ENCODE results near the gene PSME3. TPM values are rescaled to one million over a fixed set of nuclear protein-coding genes. Genes with fewer than 3 reads are reported as not detected.

Gene PSME3
- total and polyA plus RNA-seq, 7 donors, result 34.3 to 94.9 (median 59.7) TPM

DNA sequence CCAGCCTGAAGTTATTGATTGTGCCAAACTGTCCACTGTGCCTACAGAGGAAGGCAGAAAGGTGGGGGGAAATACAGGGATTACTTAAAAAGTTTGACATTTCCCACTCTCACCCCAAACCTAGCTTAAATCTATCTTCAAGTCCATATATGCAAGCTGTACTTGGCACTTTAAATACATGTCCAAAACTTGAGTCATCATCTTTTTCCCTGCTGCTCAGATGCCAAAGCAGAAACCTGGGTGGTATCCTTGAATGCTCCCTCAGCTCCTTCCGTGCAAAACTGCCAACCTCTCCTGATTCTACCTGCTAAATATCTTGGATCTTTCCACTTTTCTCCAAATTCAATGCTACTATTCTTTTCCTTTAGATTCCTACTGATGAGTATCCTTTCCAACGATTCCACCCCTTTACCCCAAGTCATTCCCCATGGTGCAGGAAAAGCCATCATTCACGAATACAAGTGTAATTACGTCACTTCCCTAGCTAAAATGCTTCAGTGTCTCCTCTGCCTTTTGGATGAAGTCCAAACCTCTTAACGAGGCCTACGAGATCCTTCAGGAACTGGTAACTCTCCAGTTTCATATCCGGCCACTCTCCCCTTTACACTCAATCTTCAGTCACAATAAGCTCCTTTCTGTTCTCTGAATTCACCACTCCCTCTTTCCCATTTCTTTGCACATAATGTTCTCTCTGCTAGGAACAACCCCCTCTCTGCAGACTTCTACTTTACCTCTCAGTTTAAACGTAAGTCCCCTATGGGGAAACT, 18.4 kb upstream of the PSME3 start:
- H3K9me3 ChIP-seq, result no peaks in the 10 kb centered on the region
- H3K36me3 ChIP-seq, result peaks cover 37 to 97% (median 67%) of the 10 kb centered on the region in 4 donors
- H3K27me3 ChIP-seq, result no peaks in the 10 kb centered on the region
- no peak overlapping the region for H3K4me3 ChIP-seq
- H3K4me1 ChIP-seq, result peaks cover 0 to 10% (median 0%) of the 10 kb centered on the region in 4 donors
- no peak for TF ChIP-seq POLR2AphosphoS5 (IDR thresholded peaks at IDR 0.05)
- TF ChIP-seq, protein P1, sequence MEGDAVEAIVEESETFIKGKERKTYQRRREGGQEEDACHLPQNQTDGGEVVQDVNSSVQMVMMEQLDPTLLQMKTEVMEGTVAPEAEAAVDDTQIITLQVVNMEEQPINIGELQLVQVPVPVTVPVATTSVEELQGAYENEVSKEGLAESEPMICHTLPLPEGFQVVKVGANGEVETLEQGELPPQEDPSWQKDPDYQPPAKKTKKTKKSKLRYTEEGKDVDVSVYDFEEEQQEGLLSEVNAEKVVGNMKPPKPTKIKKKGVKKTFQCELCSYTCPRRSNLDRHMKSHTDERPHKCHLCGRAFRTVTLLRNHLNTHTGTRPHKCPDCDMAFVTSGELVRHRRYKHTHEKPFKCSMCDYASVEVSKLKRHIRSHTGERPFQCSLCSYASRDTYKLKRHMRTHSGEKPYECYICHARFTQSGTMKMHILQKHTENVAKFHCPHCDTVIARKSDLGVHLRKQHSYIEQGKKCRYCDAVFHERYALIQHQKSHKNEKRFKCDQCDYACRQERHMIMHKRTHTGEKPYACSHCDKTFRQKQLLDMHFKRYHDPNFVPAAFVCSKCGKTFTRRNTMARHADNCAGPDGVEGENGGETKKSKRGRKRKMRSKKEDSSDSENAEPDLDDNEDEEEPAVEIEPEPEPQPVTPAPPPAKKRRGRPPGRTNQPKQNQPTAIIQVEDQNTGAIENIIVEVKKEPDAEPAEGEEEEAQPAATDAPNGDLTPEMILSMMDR (IDR thresholded peaks at IDR 0.05), result no peak
- WGBS, 2 donors, result 68 to 78% methylated on average over 8 of the region's 8 CpGs
- no peak for DNase-seq
- H3K27ac ChIP-seq, result peak overlapping the region in 3 of 4 donors; percentile 10 to 25 (median 11)
- intact Hi-C loops (cut with DNase I), result no loop called here

DNA sequence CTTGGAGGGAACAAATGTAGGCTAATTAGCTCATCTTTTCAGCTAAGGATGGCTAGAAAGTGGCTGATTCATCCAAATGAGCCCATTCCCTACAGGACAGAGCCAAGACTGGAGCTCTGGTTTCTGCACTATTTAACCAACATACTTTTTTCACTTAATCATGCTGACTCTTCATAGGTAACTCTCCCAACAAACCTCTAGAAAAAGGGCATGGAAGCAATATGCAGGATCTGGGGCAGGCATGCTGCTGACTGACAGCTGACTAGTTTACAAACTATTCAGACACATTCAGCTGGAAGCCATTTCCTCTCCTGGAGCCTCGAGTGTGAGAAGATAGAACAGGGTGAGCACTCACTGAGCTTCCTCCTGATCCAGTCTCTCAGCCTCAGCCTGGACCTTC, 15.3 kb upstream of the PSME3 start:
- Histone ChIP-seq H3K4me1 (peaks cover 0 to 18% (median 5%) of the 10 kb centered on the region in 4 donors), H3K36me3 (peaks cover 37 to 97% (median 64%) of the 10 kb centered on the region in 4 donors), H3K4me3 (no peak overlapping the region), H3K27me3 (no peaks in the 10 kb centered on the region), H3K9me3 (no peaks in the 10 kb centered on the region), H3K27ac (no peak overlapping the region)
- TF ChIP-seq POLR2AphosphoS5 (IDR thresholded peaks at IDR 0.05), result no peak
- intact Hi-C loops (cut with DNase I), result no loop called here
- DNase-seq, result no peak
- WGBS, 2 donors, result 60 to 74% methylated on average over 1 of the region's 1 CpG

DNA sequence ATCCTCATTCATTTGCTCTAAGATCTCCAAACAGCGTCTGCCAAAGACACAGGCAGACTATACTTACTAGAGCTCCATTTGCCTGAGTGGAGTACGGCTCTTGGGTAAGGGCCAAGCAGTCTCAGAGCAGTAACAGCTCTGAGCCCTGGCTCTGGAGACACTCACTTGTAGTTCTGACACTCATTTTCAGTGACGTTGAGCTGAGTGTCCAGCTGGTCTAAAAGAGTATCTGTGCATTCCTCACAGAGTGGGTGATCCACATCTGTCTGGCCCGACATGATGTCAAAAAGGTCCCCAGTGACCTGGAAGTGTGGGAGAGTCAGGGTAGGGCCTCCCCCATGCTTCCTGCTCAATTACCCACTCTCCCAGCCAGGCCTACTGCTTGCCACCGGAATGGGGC, 14.8 kb upstream of the PSME3 start:
- no peak for DNase-seq
- no peak for TF ChIP-seq POLR2A (IDR thresholded peaks at IDR 0.05)
- TF ChIP-seq POLR2AphosphoS5 (IDR thresholded peaks at IDR 0.05), result no peak
- no peak for TF ChIP-seq EP300 (IDR thresholded peaks at IDR 0.05)
- TF ChIP-seq, protein P1 (IDR thresholded peaks at IDR 0.05), result no peak
- H3K4me3 ChIP-seq, result no peak overlapping the region
- no peaks in the 10 kb centered on the region for H3K9me3 ChIP-seq
- H3K27ac ChIP-seq, result no peak overlapping the region
- peaks cover 37 to 92% (median 62%) of the 10 kb centered on the region in 4 donors for H3K36me3 ChIP-seq
- intact Hi-C loops (cut with DNase I), result no loop called here
- no peaks in the 10 kb centered on the region for H3K27me3 ChIP-seq
- peaks cover 0 to 23% (median 10%) of the 10 kb centered on the region in 4 donors for H3K4me1 ChIP-seq
- 87 to 91% methylated on average over 5 of the region's 5 CpGs for WGBS, 2 donors

DNA sequence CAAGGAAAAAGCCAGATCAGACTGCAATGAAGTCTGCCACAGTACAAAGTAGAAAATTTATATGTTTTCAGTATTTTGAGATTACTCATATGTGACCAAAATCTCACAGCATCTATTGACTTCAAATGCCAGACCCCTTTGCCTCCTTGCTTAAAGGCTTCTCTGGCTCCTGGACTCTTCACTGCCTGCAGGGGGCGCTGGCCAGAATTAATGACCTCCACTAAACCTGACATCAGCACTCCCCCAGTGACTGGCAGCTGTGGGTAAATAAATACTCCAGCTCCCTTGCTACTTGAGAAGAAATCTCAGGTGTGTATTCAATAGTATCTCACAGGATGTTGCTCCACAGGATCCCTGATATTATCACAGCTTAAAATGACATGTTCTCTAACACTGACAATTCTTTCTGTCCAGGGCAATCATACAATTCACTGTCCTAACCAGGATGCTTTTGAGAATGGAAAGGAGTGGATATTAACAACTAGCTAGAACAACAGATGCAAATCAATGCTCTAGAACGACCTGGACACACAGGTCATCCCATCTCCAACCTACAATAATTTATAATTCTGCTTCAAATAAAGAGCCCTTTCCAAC, 13.2 kb upstream of the PSME3 start:
- intact Hi-C loops (cut with DNase I), result loop anchor here (5.0 to 10.0 kb wide), 2 partner anchors 98 to 245 kb away; partner anchors contain the start of gene PSMC3IP
- TF ChIP-seq, protein P1 (IDR thresholded peaks at IDR 0.05), result peak in 3 of 4 experiments; percentile 17 to 56 (median 27)
- TF ChIP-seq EP300 (IDR thresholded peaks at IDR 0.05), result no peak
- Histone ChIP-seq H3K27me3 (no peaks in the 10 kb centered on the region), H3K36me3 (peaks cover 32 to 76% (median 49%) of the 10 kb centered on the region in 4 donors), H3K27ac (no peak overlapping the region), H3K4me3 (no peak overlapping the region), H3K4me1 (peaks cover 0 to 22% (median 18%) of the 10 kb centered on the region in 4 donors), H3K9me3 (no peaks in the 10 kb centered on the region)
- no peak for DNase-seq
- 24 to 35% methylated on average over 2 of the region's 2 CpGs for WGBS, 2 donors

DNA sequence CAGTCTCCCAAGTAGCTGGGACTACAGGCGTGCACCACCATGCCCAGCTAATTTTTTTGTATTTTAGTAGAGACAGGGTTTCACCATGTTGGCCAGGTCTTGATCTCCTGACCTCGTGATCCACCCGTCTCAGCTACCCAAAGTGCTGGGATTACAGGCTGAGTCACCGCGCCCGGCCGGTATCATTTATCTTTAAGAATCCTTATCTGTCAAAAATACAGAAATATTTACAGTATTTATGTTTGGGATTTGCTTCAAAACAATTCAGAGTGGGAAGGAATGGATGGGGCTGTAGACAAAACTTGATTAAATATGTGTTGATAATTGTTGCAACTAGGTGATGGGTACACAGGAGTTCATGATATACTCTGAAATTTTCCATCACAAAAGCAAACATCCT, 12.0 kb upstream of the PSME3 start:
- intact Hi-C loops (cut with DNase I), result loop anchor here (5.0 to 10.0 kb wide), 2 partner anchors 99 to 246 kb away; partner anchors contain the start of gene PSMC3IP
- TF ChIP-seq POLR2A (IDR thresholded peaks at IDR 0.05), result no peak
- TF ChIP-seq EP300 (IDR thresholded peaks at IDR 0.05), result no peak
- TF ChIP-seq POLR2AphosphoS5 (IDR thresholded peaks at IDR 0.05), result no peak
- TF ChIP-seq, protein P1 (IDR thresholded peaks at IDR 0.05), result no peak
- Histone ChIP-seq H3K27ac (no peak overlapping the region), H3K4me1 (peaks cover 0 to 21% (median 18%) of the 10 kb centered on the region in 4 donors), H3K9me3 (no peaks in the 10 kb centered on the region), H3K36me3 (peaks cover 20 to 64% (median 37%) of the 10 kb centered on the region in 4 donors), H3K4me3 (no peak overlapping the region), H3K27me3 (no peaks in the 10 kb centered on the region)
- no peak for DNase-seq
- WGBS, 2 donors, result 91 to 96% methylated on average over 7 of the region's 7 CpGs
